ENCODE data around the gene WDCP.

GRCh38 chr2:24080701-24081100 is 33.5 kb upstream of the WDCP start:
- no peak for TF ChIP-seq TAF1 (IDR thresholded peaks at IDR 0.05; ENCODE audit: borderline replicate concordance, insufficient read depth, low read length)
- TF ChIP-seq, protein P1, sequence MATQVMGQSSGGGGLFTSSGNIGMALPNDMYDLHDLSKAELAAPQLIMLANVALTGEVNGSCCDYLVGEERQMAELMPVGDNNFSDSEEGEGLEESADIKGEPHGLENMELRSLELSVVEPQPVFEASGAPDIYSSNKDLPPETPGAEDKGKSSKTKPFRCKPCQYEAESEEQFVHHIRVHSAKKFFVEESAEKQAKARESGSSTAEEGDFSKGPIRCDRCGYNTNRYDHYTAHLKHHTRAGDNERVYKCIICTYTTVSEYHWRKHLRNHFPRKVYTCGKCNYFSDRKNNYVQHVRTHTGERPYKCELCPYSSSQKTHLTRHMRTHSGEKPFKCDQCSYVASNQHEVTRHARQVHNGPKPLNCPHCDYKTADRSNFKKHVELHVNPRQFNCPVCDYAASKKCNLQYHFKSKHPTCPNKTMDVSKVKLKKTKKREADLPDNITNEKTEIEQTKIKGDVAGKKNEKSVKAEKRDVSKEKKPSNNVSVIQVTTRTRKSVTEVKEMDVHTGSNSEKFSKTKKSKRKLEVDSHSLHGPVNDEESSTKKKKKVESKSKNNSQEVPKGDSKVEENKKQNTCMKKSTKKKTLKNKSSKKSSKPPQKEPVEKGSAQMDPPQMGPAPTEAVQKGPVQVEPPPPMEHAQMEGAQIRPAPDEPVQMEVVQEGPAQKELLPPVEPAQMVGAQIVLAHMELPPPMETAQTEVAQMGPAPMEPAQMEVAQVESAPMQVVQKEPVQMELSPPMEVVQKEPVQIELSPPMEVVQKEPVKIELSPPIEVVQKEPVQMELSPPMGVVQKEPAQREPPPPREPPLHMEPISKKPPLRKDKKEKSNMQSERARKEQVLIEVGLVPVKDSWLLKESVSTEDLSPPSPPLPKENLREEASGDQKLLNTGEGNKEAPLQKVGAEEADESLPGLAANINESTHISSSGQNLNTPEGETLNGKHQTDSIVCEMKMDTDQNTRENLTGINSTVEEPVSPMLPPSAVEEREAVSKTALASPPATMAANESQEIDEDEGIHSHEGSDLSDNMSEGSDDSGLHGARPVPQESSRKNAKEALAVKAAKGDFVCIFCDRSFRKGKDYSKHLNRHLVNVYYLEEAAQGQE (IDR thresholded peaks at IDR 0.05; ENCODE audit: insufficient read depth in 1 of 2, low read depth in 2 of 2, low read length in 2 of 2), result no peak
- no peak for TF ChIP-seq POLR2AphosphoS5 (IDR thresholded peaks at IDR 0.05; ENCODE audit: low read depth, low read length)
- no peak for TF ChIP-seq SIN3A (IDR thresholded peaks at IDR 0.05; ENCODE audit: borderline replicate concordance, insufficient read depth, low read length)
- TF ChIP-seq FOXP2 (optimal IDR thresholded peaks at IDR 0.05; ENCODE audit: borderline replicate concordance, extremely low read depth, extremely low read length, insufficient read depth), result no peak

All from PFSK-1 (cell line).